GM18520 (cell line): Measurements from ENCODE around the gene BPHL.
"Not testable (repeated sequence)": the region's sequence is repeated elsewhere in the genome, so short reads cannot be mapped to it uniquely, and the experiment has no call there.

Experiments
- ATAC-seq: cut with Tn5 transposase; IDR thresholded peaks from one replicate; pipeline ENCODE4 v1.9.1; 2021; ENCODE audit not compliant: unreplicated experiment

Gene BPHL

DNA sequence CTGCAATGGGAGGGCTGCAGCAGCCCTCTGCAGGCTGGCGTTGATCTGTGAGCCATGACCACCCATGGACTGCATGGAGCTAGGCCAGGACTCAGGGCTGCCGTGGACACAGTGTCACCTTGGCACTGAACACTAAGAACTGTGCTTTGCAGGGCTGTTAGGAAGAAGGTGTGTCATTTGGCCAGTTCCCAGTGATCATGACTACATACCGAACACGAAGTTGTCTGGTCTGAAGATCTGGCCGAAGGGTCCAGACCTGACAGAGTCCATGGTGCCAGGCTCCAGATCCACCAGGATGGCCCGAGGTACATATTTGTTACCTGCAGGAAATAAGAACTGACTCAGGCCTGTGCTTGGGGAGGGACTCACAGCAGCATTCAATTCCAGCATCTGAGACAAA is 36.9 kb downstream of the BPHL start:
- not testable (repeated sequence) for ATAC-seq

DNA sequence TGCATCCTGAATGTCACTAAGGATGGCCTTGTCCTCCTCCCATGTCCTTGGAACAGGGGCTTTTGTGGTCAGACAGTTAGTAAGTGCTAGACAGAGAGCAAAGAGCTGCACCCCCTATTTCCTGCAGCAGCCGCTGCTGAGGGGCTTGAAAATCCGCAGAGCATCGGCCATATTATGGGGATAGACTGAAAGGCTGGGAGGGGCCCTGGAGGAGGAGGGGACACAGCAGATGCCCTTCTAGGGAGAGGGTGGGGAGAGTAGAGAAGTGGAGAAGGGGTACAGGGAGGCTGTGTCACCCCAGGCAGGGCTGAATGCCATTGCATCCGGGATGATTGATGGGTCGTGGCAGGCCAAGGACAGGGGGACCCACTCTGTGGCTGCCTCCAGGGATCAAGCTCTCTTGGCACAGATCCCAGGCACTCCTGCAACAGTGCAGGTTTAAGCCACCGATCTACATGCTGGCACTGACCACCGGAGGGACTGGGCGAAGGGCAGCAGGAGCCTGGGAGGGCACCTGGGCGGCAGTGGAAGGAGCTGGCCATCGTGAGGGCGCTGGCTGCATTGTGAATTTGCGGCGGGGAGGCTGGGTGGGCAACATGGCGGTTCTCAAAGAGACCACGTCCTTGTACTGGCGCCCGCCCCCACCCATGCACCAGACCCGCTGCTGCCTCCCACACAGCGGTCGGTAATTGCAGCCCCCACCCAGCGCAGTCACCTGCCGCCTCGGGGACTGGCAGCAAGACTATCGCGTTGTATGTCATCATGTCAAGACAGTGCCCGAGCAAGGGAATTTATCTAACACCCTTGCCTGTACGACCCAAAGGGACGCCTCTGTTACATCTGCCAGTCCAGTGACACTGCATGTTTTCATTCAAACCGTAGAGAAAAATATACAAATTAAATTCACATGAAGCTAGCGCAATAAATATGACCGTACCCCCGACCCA is 37.9 kb downstream of the BPHL start:
- ATAC-seq, result not testable (repeated sequence)

DNA sequence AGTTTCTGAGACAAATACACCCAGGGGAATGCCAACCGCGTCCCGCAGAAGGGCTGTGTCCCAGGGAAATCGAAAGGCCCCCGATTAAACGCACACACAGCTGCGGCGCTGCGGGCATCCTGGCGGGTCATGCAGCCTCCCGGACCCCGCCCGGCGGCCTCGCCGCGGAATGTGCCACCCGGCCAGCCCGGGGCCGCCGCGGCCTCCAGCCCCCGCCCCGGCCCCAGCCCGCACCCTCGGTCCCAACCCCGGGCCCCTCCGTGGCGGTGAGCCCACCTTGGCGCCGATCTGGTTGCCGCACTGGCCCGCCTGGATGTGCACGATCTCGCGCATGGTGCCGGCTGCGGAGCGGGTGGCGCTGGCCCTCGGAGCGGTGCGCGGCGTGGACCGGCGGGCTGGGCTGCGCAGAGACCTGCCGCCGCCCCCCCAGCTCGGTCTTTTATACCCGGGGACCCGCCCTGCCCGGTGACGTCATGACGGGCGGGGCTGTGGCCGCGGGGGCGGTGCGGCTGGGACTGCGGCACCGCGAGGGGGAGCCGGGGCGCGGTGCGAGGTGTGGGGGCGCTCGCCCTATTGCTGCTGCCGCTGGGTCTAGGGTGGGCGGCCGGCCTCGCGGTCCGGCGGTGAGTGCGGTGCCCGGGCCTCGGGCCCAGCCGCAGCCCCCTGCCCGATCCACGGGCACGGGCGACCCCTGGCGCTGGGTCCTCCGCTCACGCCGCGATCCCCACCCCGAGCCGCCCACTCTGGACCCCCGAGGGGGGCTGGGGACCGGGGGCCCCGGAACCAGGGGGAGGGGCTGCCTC is 38.8 kb downstream of the BPHL start, which contains the start of gene TUBB2A:
Gene TUBB2A (minus strand): TSS at position 414 of the 803 bp plus-strand sequence. CDS start 81 bp downstream, at position 333.
- ATAC-seq, result peak; percentile 71

DNA sequence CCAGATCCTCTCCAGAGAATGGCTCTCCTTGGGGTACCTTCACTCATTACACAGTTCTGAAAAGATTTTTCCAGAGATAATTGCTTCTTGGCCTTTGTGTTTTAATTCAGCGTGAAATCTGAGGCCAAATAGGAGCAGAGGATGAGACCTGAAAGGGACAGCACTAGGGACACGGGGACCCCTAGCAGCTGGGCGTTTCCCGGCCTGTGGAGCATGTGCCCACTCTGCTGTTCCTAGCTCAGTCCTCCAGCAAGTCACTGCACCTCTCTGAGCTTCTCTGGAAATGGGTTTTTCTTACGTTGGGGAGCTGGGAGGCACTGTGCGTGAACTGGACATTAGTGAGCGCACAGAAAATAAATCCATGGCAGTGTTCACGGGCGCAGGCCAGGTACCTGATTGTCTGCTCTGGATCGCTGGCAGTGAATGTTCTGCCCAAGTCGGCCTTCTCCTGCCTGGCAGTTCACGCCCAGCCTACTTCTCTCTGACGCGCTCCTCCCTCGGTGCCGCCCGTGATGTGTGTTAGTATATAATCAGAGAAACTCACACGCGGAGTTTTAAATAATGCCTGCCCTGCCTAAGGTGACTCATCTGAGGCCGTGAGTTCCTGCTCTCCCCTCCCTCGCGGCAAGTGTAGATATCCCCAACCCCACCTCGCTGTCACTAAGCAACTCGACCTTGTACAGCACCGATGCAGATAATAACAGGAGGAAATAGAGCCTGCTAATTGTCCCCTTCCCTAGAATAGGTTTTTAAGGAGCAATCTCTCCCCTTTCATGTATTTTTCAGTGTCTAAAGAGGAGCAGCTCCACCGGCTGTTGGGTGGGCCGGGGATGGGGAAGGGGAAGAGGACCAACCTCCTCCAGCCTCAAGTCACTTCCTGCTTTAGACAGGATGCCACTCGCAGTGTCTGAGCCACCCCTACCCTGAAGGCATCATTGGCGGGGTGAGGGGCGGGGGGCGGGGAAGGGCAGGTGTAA is 41.6 kb downstream of the BPHL start:
- no peak for ATAC-seq

DNA sequence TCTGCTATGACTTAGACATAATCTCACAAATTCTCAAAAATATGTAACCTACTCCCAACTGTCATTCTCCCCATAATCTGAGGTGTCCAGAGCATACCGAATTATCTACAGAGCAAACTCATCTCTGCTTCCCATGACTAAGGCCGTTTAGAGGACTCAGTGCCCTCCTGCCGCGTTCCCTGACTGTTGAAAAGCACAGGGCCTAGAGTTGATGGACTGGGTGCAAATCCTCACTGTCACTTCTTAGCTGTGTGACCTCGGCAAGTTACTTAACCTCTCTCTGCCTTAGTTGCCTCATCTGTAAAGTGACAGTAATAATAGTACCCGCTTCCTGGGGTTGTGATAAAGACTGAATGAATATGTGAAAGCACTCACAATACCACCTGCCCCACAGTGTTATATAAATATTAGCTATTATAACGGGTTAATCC is 43.6 kb downstream of the BPHL start:
- ATAC-seq, result no peak

DNA sequence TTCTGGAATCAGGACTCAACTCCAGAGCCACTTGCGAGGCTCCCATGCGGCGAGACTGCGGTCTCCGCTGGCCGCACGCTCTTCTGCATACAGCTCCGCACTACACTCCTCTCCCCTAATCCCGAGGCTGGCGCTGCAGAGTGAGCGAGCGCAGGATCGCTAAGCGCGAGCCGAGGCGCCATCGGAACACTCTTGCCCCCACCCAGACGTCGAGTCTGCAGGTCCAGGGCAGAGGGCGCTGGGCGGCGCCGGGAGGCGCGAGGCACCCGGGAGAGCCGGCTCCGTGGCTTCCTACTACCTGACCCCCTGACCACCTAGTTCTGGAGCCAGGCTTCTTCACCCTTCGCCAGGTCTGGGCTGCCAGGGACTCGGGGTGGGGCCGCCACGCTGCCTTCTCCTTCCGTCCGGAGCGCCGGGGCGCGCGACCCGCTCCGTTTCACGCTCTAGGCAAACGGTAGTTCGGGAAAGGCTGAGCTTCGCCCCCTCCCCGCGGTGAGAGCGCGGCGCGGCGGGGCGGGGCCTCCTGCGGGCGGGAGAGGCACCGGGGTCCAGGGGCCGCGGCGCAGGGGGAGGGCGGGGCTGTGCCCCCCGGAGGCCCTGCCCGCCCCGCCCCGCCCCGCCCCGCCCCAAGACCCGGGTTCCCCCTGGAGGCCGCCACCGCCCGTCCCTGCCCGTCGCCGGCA is 44.2 kb downstream of the BPHL start:
- ATAC-seq, result peak; percentile 33

DNA sequence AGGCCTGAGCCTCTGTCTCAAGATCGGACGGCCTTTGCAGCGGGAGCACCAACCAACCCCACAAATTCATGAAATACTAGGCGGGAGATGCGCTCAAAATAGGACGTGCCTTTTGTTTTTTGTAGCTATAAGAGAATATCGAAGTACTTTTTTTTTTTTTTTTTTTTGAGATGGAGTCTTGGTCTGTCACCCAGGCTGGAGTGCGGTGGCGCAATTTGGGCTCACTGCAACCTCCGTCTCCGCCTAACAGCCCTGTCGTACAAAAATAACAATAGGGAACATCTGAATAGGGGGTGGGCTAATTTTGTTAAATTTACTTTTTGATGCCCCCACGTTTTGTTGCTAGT is 44.7 kb downstream of the BPHL start:
- ATAC-seq, result no peak

DNA sequence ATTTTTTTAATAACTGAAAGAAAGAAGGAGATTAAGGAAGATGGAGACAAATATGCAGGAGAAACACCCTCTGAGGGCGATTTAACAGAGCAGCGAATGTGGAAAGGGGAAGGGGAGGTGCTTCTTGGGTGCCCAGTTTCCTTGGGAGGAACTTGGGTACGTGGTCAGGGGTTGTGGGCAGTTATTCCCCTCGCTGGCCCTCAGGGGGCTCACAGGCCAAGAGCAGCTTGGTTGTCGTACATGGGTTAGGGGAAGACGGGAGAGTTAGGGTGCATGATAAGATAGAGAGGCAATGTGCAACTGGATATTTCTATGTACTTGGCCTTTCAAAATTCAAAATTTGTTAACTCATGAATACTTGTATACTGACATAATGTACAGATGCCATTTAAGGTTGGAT is 45.9 kb downstream of the BPHL start:
- ATAC-seq, result no peak

DNA sequence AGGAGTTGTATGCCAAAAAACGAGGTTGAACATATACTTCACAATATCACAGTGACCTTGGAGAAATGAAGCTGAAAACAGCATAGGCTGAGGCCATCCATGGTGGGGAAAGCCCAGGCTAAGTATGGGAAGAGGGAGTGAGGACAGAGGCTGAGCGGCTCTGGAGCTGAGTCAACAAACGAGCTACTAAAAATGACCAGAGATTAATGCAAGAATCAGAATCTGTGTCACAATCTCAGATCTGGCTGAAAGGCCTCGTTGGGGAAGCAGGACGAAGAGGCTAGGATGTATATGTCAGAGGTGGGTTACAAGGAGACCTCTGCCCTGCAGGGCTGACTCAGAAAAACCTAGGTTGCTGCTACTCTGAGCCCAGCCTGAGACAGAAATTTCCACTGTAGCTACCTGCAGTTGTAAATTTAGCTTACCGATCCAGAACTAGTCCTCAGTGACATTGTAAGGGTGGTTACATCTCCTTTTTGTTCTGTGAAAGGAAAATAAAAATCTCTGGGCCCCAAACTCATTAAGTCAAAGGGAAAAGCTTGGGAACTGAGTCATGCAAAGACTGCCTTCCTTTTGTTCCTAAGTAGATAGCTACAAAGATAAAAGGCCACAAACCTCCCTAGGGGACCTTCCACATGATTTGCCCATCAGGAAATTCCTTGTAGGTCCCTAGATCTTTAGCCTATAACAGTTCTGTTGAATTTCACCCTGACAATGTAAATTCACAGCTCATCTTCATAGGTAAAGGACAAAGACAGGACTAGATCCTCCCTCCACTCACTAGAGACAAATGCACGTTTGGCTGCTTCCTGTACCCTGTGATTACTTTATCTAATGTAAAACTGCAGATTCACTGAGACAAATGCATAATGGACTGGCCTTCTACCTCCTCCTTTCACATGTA is 47.4 kb downstream of the BPHL start:
- no peak for ATAC-seq

DNA sequence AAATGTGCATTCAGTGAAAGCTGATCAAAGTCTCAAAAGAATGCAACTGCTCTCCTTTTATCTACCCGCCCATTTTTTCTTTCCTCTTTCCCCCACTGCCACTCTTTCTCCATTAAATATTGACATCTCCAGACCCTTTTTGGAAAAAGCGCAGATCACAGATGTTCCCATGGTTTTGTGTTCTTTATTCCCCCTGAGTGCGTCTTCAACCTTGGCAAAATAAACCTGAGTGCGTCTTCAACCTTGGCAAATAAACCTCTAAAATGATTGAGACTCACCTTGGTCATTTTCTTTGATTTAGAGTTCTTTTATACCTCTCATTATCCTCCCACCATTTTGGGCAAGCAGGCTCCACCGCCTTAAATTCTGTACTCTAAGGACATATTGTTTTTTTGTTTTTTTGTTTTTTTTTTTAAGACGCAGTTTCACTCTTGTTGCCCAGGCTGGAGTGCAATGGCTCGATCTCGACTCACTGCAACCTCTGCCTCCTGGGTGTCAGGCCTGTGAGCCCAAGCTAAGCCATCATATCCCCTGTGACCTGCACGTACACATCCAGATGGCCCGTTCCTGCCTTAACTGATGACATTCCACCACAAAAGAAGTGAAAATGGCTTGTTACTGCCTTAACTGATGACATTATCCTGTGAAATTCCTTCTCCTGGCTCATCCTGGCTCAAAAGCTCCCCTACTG is 48.2 kb downstream of the BPHL start:
- not testable (repeated sequence) for ATAC-seq

DNA sequence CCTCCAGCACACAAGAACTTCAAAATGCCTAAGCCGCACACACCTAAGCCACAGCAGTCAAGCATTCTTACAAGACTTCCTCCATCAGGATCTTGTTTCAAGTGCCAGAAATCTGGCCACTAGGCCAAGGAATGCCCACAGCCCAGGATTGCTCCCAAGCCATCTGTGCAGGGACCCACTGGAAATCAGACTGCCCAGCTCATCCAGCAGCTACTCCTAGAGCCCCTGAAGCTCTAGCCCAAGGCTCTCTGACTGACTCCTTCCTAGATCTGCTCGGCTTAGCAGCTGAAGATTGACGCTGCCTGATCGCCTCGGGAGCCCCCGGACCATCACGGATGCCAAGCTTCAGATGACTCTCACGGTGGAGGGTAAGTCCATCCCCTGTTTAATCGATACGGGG is 49.5 kb downstream of the BPHL start:
- not testable (repeated sequence) for ATAC-seq

DNA sequence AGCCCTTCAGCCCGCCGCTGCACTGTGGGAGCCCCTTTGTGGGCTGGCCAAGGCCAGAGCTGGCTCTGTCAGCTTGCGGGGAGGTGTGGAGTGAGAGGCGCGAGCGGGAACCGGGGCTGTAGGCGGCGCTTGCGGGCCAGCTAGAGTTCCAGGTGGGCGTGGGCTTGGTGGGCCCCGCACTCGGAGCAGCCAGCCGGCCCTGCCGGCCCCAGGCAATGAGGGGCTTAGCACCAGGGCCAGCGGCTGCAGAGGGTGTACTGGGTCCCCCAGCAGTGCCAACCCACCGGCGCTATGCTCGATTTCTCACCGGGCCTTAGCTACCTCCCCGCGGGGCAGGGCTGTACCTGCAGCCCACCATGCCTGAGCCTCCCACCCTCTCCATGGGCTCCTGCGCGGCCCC is 52.2 kb downstream of the BPHL start:
- not testable (repeated sequence) for ATAC-seq

DNA sequence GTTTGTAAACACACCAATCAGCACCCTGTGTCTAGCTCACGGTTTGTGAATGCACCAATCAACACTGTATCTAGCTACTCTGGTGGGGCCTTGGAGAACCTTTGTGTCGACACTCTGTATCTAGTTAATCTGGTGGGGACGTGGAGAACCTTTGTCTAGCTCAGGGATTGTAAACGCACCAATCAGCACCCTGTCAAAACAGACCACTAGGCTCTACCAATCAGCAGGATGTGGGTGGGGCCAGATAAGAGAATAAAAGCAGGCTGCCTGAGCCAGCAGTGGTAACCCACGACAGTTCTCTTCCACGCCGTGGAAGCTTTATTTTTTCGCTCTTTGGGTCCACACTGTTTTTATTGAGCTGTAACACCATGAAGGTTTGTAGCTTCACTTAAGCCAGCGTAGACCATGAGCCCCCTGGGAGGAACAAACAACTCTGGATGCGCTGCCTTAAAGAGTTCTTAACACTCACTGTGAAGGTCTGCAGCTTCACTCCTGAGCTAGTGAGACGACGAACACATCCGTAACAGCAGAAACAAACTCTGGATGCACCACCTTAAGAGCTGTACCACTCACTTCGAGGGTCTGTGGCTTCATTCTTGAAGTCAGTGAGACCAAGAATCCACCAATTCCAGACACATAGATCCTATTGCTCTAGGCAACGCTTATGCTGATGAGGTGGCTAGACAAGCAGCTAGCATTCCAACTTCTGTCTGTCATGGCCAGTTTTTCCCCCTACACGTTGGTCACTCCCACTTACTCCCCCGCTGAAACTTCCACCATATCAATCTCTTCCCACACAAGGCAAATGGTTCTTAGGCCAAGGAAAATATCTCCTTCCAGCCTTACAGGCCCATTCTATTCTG is 53.0 kb downstream of the BPHL start:
- ATAC-seq, result not testable (repeated sequence)

DNA sequence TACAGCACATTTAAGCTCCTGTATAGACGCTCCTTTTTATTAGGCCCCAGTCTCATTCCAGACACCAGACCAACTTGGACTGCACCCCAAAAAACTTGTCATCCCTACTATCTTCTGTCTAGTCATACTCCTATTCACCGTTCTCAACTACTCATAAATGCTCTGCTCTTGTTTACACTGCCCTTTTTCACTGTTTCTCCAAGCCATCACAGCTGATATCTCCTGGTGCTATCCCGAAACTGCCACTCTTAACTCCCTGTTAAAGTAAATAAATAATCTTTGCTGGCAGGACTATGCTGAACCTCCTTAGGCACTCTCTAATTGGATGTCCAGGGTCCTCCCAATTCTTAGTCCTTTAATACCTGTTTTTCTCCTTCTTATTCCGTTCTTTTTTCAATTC is 54.3 kb downstream of the BPHL start:
- not testable (repeated sequence) for ATAC-seq

DNA sequence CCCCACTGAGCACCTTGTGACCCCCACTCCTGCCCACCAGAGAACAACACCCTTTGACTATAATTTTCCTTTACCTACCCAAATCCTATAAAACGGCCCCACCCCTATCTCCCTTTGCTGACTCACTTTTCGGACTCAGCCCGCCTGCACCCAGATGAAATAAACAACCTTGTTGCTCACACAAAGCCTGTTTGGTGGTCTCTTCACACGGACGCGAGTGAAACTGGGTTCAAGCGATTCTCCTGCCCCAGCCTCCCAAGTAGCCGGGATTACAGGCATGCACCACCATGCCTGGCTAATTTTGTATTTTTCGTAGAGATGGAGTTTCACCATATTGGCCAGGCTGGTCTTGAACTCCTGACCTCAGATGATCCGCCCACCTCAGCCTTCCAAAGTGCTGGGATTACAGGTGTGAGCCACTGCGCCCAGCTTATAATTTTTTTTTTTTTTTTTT is 55.2 kb downstream of the BPHL start:
- ATAC-seq, result not testable (repeated sequence)

DNA sequence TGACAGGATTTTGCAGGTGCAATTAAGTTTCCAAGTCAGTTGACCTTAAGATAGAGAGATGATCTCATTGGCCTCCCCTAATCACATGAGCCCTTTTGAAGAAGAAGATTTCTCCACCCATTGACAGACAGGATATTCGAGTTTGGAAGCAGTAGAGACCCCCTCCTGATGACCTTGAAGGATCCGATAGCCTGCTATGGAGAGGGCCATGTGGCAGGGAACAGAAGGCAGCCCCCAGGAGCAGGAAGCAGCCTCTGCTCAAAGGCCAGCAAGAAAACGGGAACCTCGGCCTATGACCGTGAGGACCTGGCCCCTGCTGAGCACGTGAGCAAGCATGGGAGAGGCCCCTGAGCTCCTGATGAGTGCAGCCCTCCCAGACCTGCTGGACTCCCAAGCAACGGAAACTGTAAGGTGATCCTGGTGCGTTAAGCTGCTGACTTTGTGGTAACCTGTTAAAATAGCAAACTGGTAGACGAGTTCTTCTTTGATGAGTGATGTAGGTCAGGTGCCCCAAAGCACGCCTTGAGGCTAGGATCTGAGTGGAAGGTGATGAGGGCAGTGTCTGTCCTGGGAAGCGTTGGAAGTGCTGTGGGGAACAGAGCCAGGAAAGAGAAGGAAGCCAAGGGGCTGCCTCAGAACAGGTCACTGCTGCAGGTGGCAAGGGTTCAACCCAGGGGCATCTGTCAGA is 57.3 kb downstream of the BPHL start:
- ATAC-seq, result no peak
